Type B pancreatic cell (in vitro differentiated cells): ENCODE measurements around the gene CLEC18C. TPM values are rescaled to one million over a fixed set of nuclear protein-coding genes. Genes with fewer than 3 reads are reported as not detected.
"Not testable (repeated sequence)": the region's sequence is repeated elsewhere in the genome, so short reads cannot be mapped to it uniquely, and the experiment has no call there.

Experiments
- DNase-seq: peaks from one replicate; pipeline ENCODE4 v3.0.0; 2021; ENCODE audit warnings: mixed read lengths; ENCODE audit not compliant: unreplicated experiment; ENCODE audit errors: extremely low spot score
- H3K27ac Mint-ChIP-seq: 2 replicates; pipeline ENCODE4 v1.8.0; 2021; ENCODE audit warnings: mild to moderate bottlenecking, mixed read lengths
- H3K27me3 Mint-ChIP-seq: 2 replicates; pipeline ENCODE4 v1.8.0; 2021; ENCODE audit warnings: mixed read lengths
- H3K36me3 Mint-ChIP-seq: 2 replicates; pipeline ENCODE4 v1.8.0; 2021; ENCODE audit warnings: mixed read lengths
- H3K4me1 Mint-ChIP-seq: one replicate; pipeline ENCODE4 v1.8.0; 2021; ENCODE audit warnings: mixed read lengths; ENCODE audit not compliant: unreplicated experiment
- H3K4me3 Mint-ChIP-seq: 2 replicates; pipeline ENCODE4 v1.8.0; 2021; ENCODE audit warnings: mild to moderate bottlenecking, mixed read lengths
- H3K9me3 Mint-ChIP-seq: 2 replicates; pipeline ENCODE4 v1.8.0; 2021; ENCODE audit warnings: mixed read lengths
- CTCF ChIP-seq: fragments of 200-600 bp; sonication (generic); conservative IDR thresholded peaks from 2 replicates; pipeline ENCODE4 v1.5.0; 2021; ENCODE audit warnings: antibody characterized with exemption, mild to moderate bottlenecking
- total RNA-seq: library from RNA; stranded (reverse); gene quantifications from 2 replicates; pipeline ENCODE4 v1.2.1, GENCODE V29; 2021; ENCODE audit warnings: low replicate concordance

The CLEC18C gene
- total RNA-seq, 1 donor from 2014 or later, result 1.1 TPM

- no peaks in the 10 kb centered on the region for H3K9me3 Mint-ChIP-seq
- no peaks in the 10 kb centered on the region for H3K4me1 Mint-ChIP-seq
- no peak overlapping the region for H3K4me3 Mint-ChIP-seq
- H3K27me3 Mint-ChIP-seq, result no peaks in the 10 kb centered on the region
- no peak for DNase-seq
- no peak overlapping the region for H3K27ac Mint-ChIP-seq
- peaks cover 18% of the 10 kb centered on the region for H3K36me3 Mint-ChIP-seq
- TF ChIP-seq CTCF, result no peak
These were observed 22.2 kb upstream of the CLEC18C start for GRCh38 chr16:70151391-70151790.

GRCh38 chr16:70151941-70152509, 21.6 kb upstream of the CLEC18C start:
- H3K4me3 Mint-ChIP-seq, result no peak overlapping the region
- peaks cover 20% of the 10 kb centered on the region for H3K36me3 Mint-ChIP-seq
- no peaks in the 10 kb centered on the region for H3K9me3 Mint-ChIP-seq
- TF ChIP-seq CTCF, result no peak
- no peaks in the 10 kb centered on the region for H3K4me1 Mint-ChIP-seq
- H3K27me3 Mint-ChIP-seq, result no peaks in the 10 kb centered on the region
- no peak overlapping the region for H3K27ac Mint-ChIP-seq
- no peak for DNase-seq

GRCh38 chr16:70152578-70153302, 20.8 kb upstream of the CLEC18C start:
- no peak for TF ChIP-seq CTCF
- peaks cover 25% of the 10 kb centered on the region for H3K36me3 Mint-ChIP-seq
- no peak for DNase-seq
- H3K4me3 Mint-ChIP-seq, result no peak overlapping the region
- H3K4me1 Mint-ChIP-seq, result no peaks in the 10 kb centered on the region
- peak overlapping the region; percentile 68 for H3K27ac Mint-ChIP-seq
- no peaks in the 10 kb centered on the region for H3K27me3 Mint-ChIP-seq
- no peaks in the 10 kb centered on the region for H3K9me3 Mint-ChIP-seq

- H3K9me3 Mint-ChIP-seq, H3K27me3 Mint-ChIP-seq, H3K27ac Mint-ChIP-seq, H3K4me3 Mint-ChIP-seq, DNase-seq, H3K4me1 Mint-ChIP-seq: not testable (repeated sequence)
- H3K36me3 Mint-ChIP-seq, result peaks cover 20% of the 10 kb centered on the region
These were observed 18.9 kb upstream of the CLEC18C start for GRCh38 chr16:70154736-70155135.

GRCh38 chr16:70156207-70156978, 17.2 kb upstream of the CLEC18C start:
- Mint-ChIP-seq H3K9me3 (no peaks in the 10 kb centered on the region), H3K36me3 (peaks cover 14% of the 10 kb centered on the region), H3K4me3 (no peak overlapping the region), H3K27ac (no peak overlapping the region), H3K4me1 (no peaks in the 10 kb centered on the region), H3K27me3 (no peaks in the 10 kb centered on the region)
- DNase-seq, result no peak
- TF ChIP-seq CTCF, result no peak

- TF ChIP-seq CTCF, result no peak
- DNase-seq, result no peak
- Mint-ChIP-seq H3K9me3 (no peaks in the 10 kb centered on the region), H3K27ac (no peak overlapping the region), H3K36me3 (peaks cover 15% of the 10 kb centered on the region), H3K27me3 (no peaks in the 10 kb centered on the region), H3K4me3 (no peak overlapping the region), H3K4me1 (no peaks in the 10 kb centered on the region)
These were observed 16.5 kb upstream of the CLEC18C start for GRCh38 chr16:70157105-70157476.
